ENCODE results near the gene ADAMTS14.

DNA sequence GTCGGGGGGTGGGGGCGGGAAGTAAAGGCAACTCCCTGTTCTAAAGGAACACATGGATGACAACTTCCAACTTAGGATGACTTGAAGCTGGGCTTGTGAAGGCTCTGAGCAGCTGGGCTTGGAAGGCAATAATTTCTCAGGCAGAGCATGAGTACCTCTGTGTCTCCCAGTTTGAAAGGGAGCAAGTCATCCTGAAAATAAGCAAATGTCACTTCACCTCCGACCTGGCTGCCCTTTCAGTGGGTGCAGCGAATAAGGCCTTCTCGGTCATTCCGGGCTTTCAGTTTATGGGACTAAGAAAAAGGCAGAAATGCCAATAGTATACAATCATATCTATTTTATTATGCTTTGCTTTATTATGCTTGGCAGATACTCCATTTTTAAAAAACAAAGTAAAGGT lies 15.3 kb upstream of the ADAMTS14 start:
- TF ChIP-seq POLR2AphosphoS5 (IDR thresholded peaks at IDR 0.05; ENCODE audit: low read depth, low read length) (no peak), POLR2A (IDR thresholded peaks at IDR 0.05; ENCODE audit: low read depth, low read length) (no peak), TAF1 (IDR thresholded peaks at IDR 0.05; ENCODE audit: low read depth, low read length) (no peak), PAX5 (IDR thresholded peaks at IDR 0.05; ENCODE audit: insufficient read depth, low read length, severe bottlenecking) (no peak), SPI1 (IDR thresholded peaks at IDR 0.05; ENCODE audit: low read depth, low read length) (no peak)

Measured in GM12891 (cell line).